OCI-LY7 (cell line): Measurements from ENCODE around the gene NACC2. TPM values are rescaled to one million over a fixed set of nuclear protein-coding genes. Genes with fewer than 3 reads are reported as not detected.

Source experiments
- BruUV-seq: library from RNA; stranded (reverse); fragments of 400-500 nt; replicated peaks from 2 replicates; lab custom pipeline; 2021; lab: Mats Ljungman, UMichigan
- CTCF ChIA-PET: fragments of 300-600 bp; sonication (Branson Sonifier 250); formaldehyde crosslinking; loops from one replicate; lab custom pipeline; 2022; ENCODE audit warnings: antibody characterized with exemption; ENCODE audit not compliant: unreplicated experiment; lab: Charles Lee
- POLR2A ChIA-PET: fragments of 300-600 bp; sonication (Branson Sonifier 250); formaldehyde crosslinking; loops from one replicate; lab custom pipeline; 2022; ENCODE audit warnings: antibody characterized with exemption; lab: Charles Lee
- DNase-seq: peaks from one replicate; pipeline ENCODE4 v3.0.0-alpha.2; 2015; ENCODE audit warnings: low spot score
- H2AFZ ChIP-seq: fragments of 200-600 bp; sonication (generic), shearing (Covaris generic); 2 replicates; pipeline ENCODE4 v1.6.1; 2014; ENCODE audit warnings: mild to moderate bottlenecking, antibody characterized with exemption, low read length, moderate library complexity
- H3K27ac ChIP-seq: fragments of 200-600 bp; sonication (generic); 2 replicates; pipeline ENCODE4 v1.5.1; 2014; ENCODE audit warnings: mixed run types, low read depth, mild to moderate bottlenecking, moderate library complexity, low read length, inconsistent platforms; ENCODE audit not compliant: poor library complexity, severe bottlenecking
- H3K36me3 ChIP-seq: fragments of 200-600 bp; sonication (generic); 2 replicates; pipeline ENCODE4 v1.6.1; 2014; ENCODE audit warnings: mild to moderate bottlenecking, antibody characterized with exemption, low read length, moderate library complexity, mixed read lengths; ENCODE audit not compliant: insufficient read depth
- H3K4me1 ChIP-seq: fragments of 200-600 bp; sonication (generic); 2 replicates; pipeline ENCODE4 v1.5.1; 2014; ENCODE audit warnings: mild to moderate bottlenecking, low read length; ENCODE audit not compliant: insufficient read depth, poor library complexity, severe bottlenecking
- H3K4me2 ChIP-seq: fragments of 200-600 bp; sonication (generic); 2 replicates; pipeline ENCODE4 v1.6.1; 2014; ENCODE audit warnings: mild to moderate bottlenecking, low read length
- H3K4me3 ChIP-seq: fragments of 200-600 bp; sonication (generic); 2 replicates; pipeline ENCODE4 v1.5.1; 2014; ENCODE audit warnings: mild to moderate bottlenecking, low read depth, low read length; ENCODE audit not compliant: poor library complexity, severe bottlenecking
- H3K79me2 ChIP-seq: fragments of 200-600 bp; sonication (generic); 2 replicates; pipeline ENCODE4 v1.6.1; 2016; ENCODE audit warnings: low read depth, mild to moderate bottlenecking, low read length, moderate library complexity, mixed read lengths; ENCODE audit not compliant: insufficient read depth
- H3K9me2 ChIP-seq: fragments of 200-600 bp; sonication (generic); 2 replicates; pipeline ENCODE4 v1.6.1; 2016; ENCODE audit warnings: mild to moderate bottlenecking, low read length, mixed read lengths; ENCODE audit not compliant: insufficient read depth
- H3K9me3 ChIP-seq: fragments of 200-600 bp; sonication (generic); 2 replicates; pipeline ENCODE4 v1.6.1; 2014; ENCODE audit warnings: mild to moderate bottlenecking, mixed run types, low read length, mixed read lengths
- H4K20me1 ChIP-seq: fragments of 200-600 bp; sonication (generic); 2 replicates; pipeline ENCODE4 v1.6.1; 2014; ENCODE audit warnings: mild to moderate bottlenecking, antibody characterized with exemption, low read length, moderate library complexity, mixed read lengths; ENCODE audit not compliant: insufficient read depth
- CTCF ChIP-seq: fragments of 200-600 bp; sonication (generic); conservative IDR thresholded peaks from 2 replicates; pipeline ENCODE4 v1.5.1; 2014; ENCODE audit warnings: mild to moderate bottlenecking, antibody characterized with exemption, low read length, moderate library complexity, mixed read lengths
- EZH2phosphoT487 ChIP-seq: fragments of 200-600 bp; sonication (generic); IDR thresholded peaks from 2 replicates; pipeline ENCODE4 v1.6.1; 2018; ENCODE audit warnings: low read depth, borderline replicate concordance, mild to moderate bottlenecking, mixed run types, antibody characterized with exemption, low read length, moderate library complexity, mixed read lengths
- intact Hi-C: fragments of 100-400 bp; cut with micrococcal nuclease; formaldehyde crosslinking; loops from one replicate; pipeline ENCODE4 v1.10.0; 2022; ENCODE audit not compliant: unreplicated experiment
- total RNA-seq, 2 experiments: library from RNA; depleted of rRNA in 1 of 2; stranded (reverse); fragments of >200 nt in 1 of 2; shearing (Covaris generic) in 1 of 2; gene quantifications; 2 replicates each; pipeline ENCODE4 v1.2.3, GENCODE V29; 2014 to 2022

NACC2 gene
- total RNA-seq, 2 experiments from 2014 or later, result 0.38 to 0.72 TPM

GRCh38 chr9:136131629-136132511, 36.8 kb upstream of the NACC2 start:
- Histone ChIP-seq H2AFZ (no peak overlapping the region), H3K9me3 (no peaks in the 10 kb centered on the region), H3K9me2 (no peaks in the 10 kb centered on the region), H3K36me3 (no peaks in the 10 kb centered on the region), H3K4me1 (no peaks in the 10 kb centered on the region), H3K4me3 (no peak overlapping the region), H3K79me2 (no peaks in the 10 kb centered on the region), H3K4me2 (no peak overlapping the region), H3K27ac (no peak overlapping the region), H4K20me1 (no peaks in the 10 kb centered on the region)
- BruUV-seq, result no TSS peak
- intact Hi-C loops, result no loop called here
- ChIA-PET POLR2A (no interaction called here), CTCF (no interaction called here)
- DNase-seq, result no peak
- TF ChIP-seq CTCF (no peak), EZH2phosphoT487 (no peak)

GRCh38 chr9:136129176-136129575, 34.1 kb upstream of the NACC2 start:
- ChIA-PET CTCF (no interaction called here), POLR2A (no interaction called here)
- intact Hi-C loops, result no loop called here
- Histone ChIP-seq H2AFZ (no peak overlapping the region), H3K9me3 (no peaks in the 10 kb centered on the region), H3K36me3 (no peaks in the 10 kb centered on the region), H3K27ac (no peak overlapping the region), H4K20me1 (no peaks in the 10 kb centered on the region), H3K4me3 (no peak overlapping the region), H3K9me2 (no peaks in the 10 kb centered on the region), H3K79me2 (no peaks in the 10 kb centered on the region), H3K4me1 (no peaks in the 10 kb centered on the region), H3K4me2 (no peak overlapping the region)
- no peak for TF ChIP-seq CTCF
- no peak for TF ChIP-seq EZH2phosphoT487
- BruUV-seq, result no TSS peak
- DNase-seq, result no peak

- intact Hi-C loops, result no loop called here
- TF ChIP-seq CTCF, result no peak
- TF ChIP-seq EZH2phosphoT487, result no peak
These were observed 33.3 kb upstream of the NACC2 start for GRCh38 chr9:136128436-136128835.

More at GRCh38 chr9:136128436-136128835, 33.3 kb upstream of the NACC2 start:
- POLR2A ChIA-PET, result no interaction called here
- Histone ChIP-seq H3K79me2 (no peaks in the 10 kb centered on the region), H3K9me2 (no peaks in the 10 kb centered on the region), H2AFZ (no peak overlapping the region), H3K36me3 (no peaks in the 10 kb centered on the region), H3K9me3 (no peaks in the 10 kb centered on the region), H3K27ac (no peak overlapping the region), H4K20me1 (no peaks in the 10 kb centered on the region), H3K4me3 (no peak overlapping the region), H3K4me1 (no peaks in the 10 kb centered on the region), H3K4me2 (no peak overlapping the region)
- BruUV-seq, result no TSS peak
- no peak for DNase-seq
- CTCF ChIA-PET, result no interaction called here
